ENCODE measurements around the gene SMPX. TPM values are rescaled to one million over a fixed set of nuclear protein-coding genes. Genes with fewer than 3 reads are reported as not detected.

The SMPX gene
- total and polyA plus RNA-seq, 8 donors: 0.09 to 0.28 TPM; not detected in 6

- intact Hi-C loops (cut with DNase I): no loop called here
- Histone ChIP-seq H3K4me3 (no peak overlapping the region), H3K36me3 (no peaks in the 10 kb centered on the region), H3K27me3 (no peaks in the 10 kb centered on the region), H3K4me1 (no peaks in the 10 kb centered on the region), H3K27ac (no peak overlapping the region), H3K9me3 (no peaks in the 10 kb centered on the region)
- FAIRE-seq: peak; percentile 84
- TF ChIP-seq, protein P1, sequence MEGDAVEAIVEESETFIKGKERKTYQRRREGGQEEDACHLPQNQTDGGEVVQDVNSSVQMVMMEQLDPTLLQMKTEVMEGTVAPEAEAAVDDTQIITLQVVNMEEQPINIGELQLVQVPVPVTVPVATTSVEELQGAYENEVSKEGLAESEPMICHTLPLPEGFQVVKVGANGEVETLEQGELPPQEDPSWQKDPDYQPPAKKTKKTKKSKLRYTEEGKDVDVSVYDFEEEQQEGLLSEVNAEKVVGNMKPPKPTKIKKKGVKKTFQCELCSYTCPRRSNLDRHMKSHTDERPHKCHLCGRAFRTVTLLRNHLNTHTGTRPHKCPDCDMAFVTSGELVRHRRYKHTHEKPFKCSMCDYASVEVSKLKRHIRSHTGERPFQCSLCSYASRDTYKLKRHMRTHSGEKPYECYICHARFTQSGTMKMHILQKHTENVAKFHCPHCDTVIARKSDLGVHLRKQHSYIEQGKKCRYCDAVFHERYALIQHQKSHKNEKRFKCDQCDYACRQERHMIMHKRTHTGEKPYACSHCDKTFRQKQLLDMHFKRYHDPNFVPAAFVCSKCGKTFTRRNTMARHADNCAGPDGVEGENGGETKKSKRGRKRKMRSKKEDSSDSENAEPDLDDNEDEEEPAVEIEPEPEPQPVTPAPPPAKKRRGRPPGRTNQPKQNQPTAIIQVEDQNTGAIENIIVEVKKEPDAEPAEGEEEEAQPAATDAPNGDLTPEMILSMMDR (IDR thresholded peaks at IDR 0.05): no peak
- ATAC-seq: peak in 1 of 4 donors; percentile 37
- no peak for DNase-seq
- WGBS, 2 donors: 48 to 53% methylated on average over 5 of the region's 5 CpGs
Observed at GRCh38 chrX:21735038-21735767, 22.7 kb downstream of the SMPX start.

GRCh38 chrX:21734175-21734574 lies 23.7 kb downstream of the SMPX start:
- no peak for FAIRE-seq
- H3K4me1 ChIP-seq: no peaks in the 10 kb centered on the region
- ATAC-seq: peak in 1 of 4 donors; percentile 44
- TF ChIP-seq, protein P1 (IDR thresholded peaks at IDR 0.05): no peak
- H3K9me3 ChIP-seq: no peaks in the 10 kb centered on the region
- H3K27me3 ChIP-seq: no peaks in the 10 kb centered on the region
- WGBS, 2 donors: 11 to 17% methylated on average over 2 of the region's 2 CpGs
- no peak overlapping the region for H3K27ac ChIP-seq
- intact Hi-C loops (cut with DNase I): no loop called here
- H3K36me3 ChIP-seq: no peaks in the 10 kb centered on the region
- DNase-seq: no peak
- H3K4me3 ChIP-seq: no peak overlapping the region

DNA sequence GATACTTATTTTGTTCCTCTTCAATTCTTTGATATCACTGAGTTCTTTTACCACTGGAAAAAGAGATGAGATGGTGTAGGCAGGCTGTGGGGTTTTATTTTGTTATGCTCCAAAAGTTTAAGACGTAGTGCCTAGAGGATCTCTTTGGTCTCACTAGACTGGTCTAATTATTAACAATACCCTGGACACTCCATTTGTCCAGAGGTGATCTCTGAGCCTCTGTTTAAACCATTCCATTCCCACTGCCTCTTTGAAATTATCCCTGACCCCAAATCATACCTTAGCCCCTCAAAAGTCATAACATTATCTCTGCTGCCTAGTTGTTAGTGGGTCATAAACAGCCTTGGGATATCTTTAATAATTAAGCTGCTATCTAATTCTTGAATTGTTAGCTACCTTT lies 24.2 kb downstream of the SMPX start:
- intact Hi-C loops (cut with DNase I): no loop called here
- FAIRE-seq (no peak), DNase-seq (no peak), ATAC-seq (no peak)
- Histone ChIP-seq H3K36me3 (no peaks in the 10 kb centered on the region), H3K4me3 (no peak overlapping the region), H3K27me3 (no peaks in the 10 kb centered on the region), H3K27ac (no peak overlapping the region), H3K9me3 (no peaks in the 10 kb centered on the region), H3K4me1 (no peaks in the 10 kb centered on the region)
- TF ChIP-seq, protein P1 (IDR thresholded peaks at IDR 0.05): no peak
- 64 to 77% methylated on average over 1 of the region's 1 CpG for WGBS, 2 donors

- Histone ChIP-seq H3K36me3 (no peaks in the 10 kb centered on the region), H3K27me3 (peaks cover 0 to 6% (median 0%) of the 10 kb centered on the region in 4 donors), H3K4me3 (no peak overlapping the region), H3K27ac (no peak overlapping the region), H3K9me3 (no peaks in the 10 kb centered on the region), H3K4me1 (no peaks in the 10 kb centered on the region)
- TF ChIP-seq, protein P1 (IDR thresholded peaks at IDR 0.05): no peak
- ATAC-seq (no peak), DNase-seq (no peak), FAIRE-seq (no peak)
- intact Hi-C loops (cut with DNase I): no loop called here
Observed at GRCh38 chrX:21730026-21730425, 27.9 kb downstream of the SMPX start.

DNA sequence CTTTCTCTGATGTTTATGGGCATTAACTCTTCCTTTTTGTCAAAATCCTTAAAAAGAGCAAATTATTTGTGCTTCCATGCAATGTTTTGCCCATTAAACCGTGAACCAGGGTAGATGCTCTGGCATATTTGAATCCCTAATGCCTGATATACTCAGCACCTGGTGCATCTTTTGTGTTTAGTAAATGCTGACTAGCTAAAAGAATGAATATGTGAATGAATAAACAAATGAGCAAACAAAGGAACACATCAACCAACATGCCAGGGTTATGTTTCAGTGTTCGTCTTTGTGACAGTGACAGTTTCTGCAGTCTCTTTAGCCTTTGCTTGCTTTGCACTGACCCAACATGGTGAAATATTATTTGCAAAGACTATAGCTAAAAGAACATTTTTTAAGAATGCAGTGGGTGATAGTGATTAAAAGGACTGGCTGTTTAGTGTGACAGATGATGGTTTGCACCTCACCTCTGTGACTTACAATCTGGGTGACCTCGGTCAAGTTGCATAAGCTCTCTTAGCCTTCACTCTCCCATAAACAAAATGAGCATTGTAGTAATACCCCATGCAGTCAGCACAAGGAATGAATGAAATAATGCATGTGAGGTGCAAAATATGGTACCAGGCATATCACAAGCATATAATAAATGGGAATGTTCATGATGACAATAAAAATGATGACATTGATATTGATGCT lies 29.5 kb downstream of the SMPX start:
- intact Hi-C loops (cut with DNase I): no loop called here
- TF ChIP-seq, protein P1 (IDR thresholded peaks at IDR 0.05): no peak
- Histone ChIP-seq H3K4me1 (no peaks in the 10 kb centered on the region), H3K9me3 (no peaks in the 10 kb centered on the region), H3K36me3 (no peaks in the 10 kb centered on the region), H3K27ac (no peak overlapping the region), H3K4me3 (no peak overlapping the region), H3K27me3 (peaks cover 0 to 10% (median 0%) of the 10 kb centered on the region in 4 donors)
- no peak for ATAC-seq
- DNase-seq: no peak
- no peak for FAIRE-seq
- WGBS, 2 donors: 61 to 68% methylated on average over 3 of the region's 3 CpGs

All from pancreas (tissue), 10 donors.